Measurements from ENCODE around the gene MNS1. TPM values are rescaled to one million over a fixed set of nuclear protein-coding genes. Genes with fewer than 3 reads are reported as not detected.
A peak's percentile ranks its signal among the peaks of the same experiment; 100 is the strongest.

MNS1 gene
- total RNA-seq, 5 donors from 2014 or later (not counting 1 experiment from before 2014, with no cell fraction given), result not detected

DNA sequence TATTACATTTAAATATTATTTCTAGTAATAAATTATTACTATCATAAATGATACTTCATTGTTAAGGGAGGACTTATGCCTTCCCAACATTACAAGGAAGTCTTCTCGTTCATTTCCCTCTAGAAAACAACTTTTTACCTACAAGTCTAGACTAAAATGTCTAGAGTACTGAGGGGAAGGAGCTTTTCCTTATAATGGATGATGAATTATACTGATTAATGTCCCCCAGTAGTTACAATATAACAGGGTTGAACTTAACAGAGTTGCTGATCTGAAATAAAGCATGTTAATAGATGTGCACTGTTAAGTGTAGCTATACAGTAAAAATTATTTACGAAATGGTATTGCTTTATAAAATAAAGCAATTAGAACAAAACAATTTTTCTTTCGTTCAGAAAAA, 2.7 kb upstream of the MNS1 start:
- H3K4me1 Mint-ChIP-seq, result peaks cover 27 to 34% (median 32%) of the 10 kb centered on the region in 3 donors

DNA sequence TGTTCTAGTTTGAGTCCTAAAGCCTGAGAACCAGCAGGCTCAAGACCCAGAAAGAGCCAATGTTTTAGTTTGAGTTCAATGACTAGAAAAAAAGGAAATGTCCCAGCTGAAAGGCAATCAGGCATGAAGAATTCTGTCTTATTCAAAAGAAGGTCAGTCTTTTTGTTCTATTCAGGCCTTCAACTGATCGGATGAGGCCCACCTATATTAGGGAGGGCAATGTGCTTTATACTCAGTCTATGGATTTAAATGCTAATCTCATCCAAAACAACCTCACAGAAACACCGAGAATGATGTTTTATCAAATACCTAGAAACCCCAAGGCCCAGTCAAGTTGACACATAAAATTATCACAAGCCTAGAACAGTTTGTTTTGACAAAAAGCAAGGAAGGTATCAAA, 4.0 kb downstream of the MNS1 start:
- peaks cover 12 to 15% (median 14%) of the 10 kb centered on the region in 3 donors for H3K4me1 Mint-ChIP-seq
- peaks cover 0 to 16% of the 10 kb centered on the region in 2 experiments for H3K27me3 ChIP-seq (replicated peaks in 1 of 2; ENCODE audit: control insufficient read depth in 2 of 2, extremely low read depth in 1 of 2, insufficient read depth in 2 of 2, low read length in 1 of 2)
- no peak overlapping the region for H3K27ac Mint-ChIP-seq
- POLR2A ChIA-PET, result interaction anchor here in 1 of 2 donors (0.7 kb wide), 1 partner anchor 227 kb away, joined by 4 read pairs; no protein-coding TSS in a partner anchor
- peaks cover 0 to 3% (median 0%) of the 10 kb centered on the region in 3 donors for H3K9me3 Mint-ChIP-seq
- no peak overlapping the region for H3K27ac ChIP-seq (ENCODE audit: low read length)
- DNase-seq, result no peak
- no peak overlapping the region for H3K4me3 Mint-ChIP-seq
- CTCF ChIA-PET, result no interaction called here
- H3K36me3 Mint-ChIP-seq, result no peaks in the 10 kb centered on the region
- H3K4me1 ChIP-seq (ENCODE audit: control insufficient read depth in 1 of 2, extremely low read depth in 1 of 2, insufficient read depth in 2 of 2, low read length in 2 of 2), result peaks cover 8 to 12% of the 10 kb centered on the region in 2 experiments
- peaks cover 26 to 27% of the 10 kb centered on the region in 2 donors for H3K27me3 Mint-ChIP-seq
- no peaks in the 10 kb centered on the region for H3K36me3 ChIP-seq (ENCODE audit: control insufficient read depth in 2 of 2, extremely low read depth in 1 of 2, insufficient read depth in 1 of 2, low read length in 1 of 2)
- H3K9me3 ChIP-seq, result no peaks in the 10 kb centered on the region
- no peak overlapping the region for H3K4me3 ChIP-seq (ENCODE audit: control insufficient read depth in 1 of 2, extremely low read depth in 1 of 2, low read length in 1 of 2)
- WGBS (ENCODE audit: insufficient coverage), result no CpG with 5 or more reads among the region's 2 CpGs
- ATAC-seq (replicated peaks in 1 of 4), result no peak

More for the DNA sequence above, 2.7 kb upstream of the MNS1 start:
- Histone ChIP-seq H3K4me1 (ENCODE audit: control insufficient read depth in 1 of 2, extremely low read depth in 1 of 2, insufficient read depth in 2 of 2, low read length in 2 of 2) (peaks cover 12 to 14% of the 10 kb centered on the region in 2 experiments), H3K9me3 (no peaks in the 10 kb centered on the region), H3K27me3 (replicated peaks in 1 of 2; ENCODE audit: control insufficient read depth in 2 of 2, extremely low read depth in 1 of 2, insufficient read depth in 2 of 2, low read length in 1 of 2) (peaks cover 0 to 13% of the 10 kb centered on the region in 2 experiments), H3K4me3 (ENCODE audit: control insufficient read depth in 1 of 2, extremely low read depth in 1 of 2, low read length in 1 of 2) (no peak overlapping the region), H3K36me3 (ENCODE audit: control insufficient read depth in 2 of 2, extremely low read depth in 1 of 2, insufficient read depth in 1 of 2, low read length in 1 of 2) (no peaks in the 10 kb centered on the region), H3K27ac (ENCODE audit: low read length) (no peak overlapping the region)
- H3K36me3 Mint-ChIP-seq, result no peaks in the 10 kb centered on the region
- DNase-seq, result no peak
- H3K4me3 Mint-ChIP-seq, result peak overlapping the region in 1 of 3 donors; percentile 67
- peaks cover 16 to 21% of the 10 kb centered on the region in 2 donors for H3K27me3 Mint-ChIP-seq
- POLR2A ChIA-PET, result no interaction called here
- ATAC-seq (replicated peaks in 1 of 4), result no peak
- CTCF ChIA-PET, result no interaction called here
- 80% methylated on average over 1 of the region's 3 CpGs for WGBS (ENCODE audit: insufficient coverage)
- no peak overlapping the region for H3K27ac Mint-ChIP-seq
- no peaks in the 10 kb centered on the region for H3K9me3 Mint-ChIP-seq

DNA sequence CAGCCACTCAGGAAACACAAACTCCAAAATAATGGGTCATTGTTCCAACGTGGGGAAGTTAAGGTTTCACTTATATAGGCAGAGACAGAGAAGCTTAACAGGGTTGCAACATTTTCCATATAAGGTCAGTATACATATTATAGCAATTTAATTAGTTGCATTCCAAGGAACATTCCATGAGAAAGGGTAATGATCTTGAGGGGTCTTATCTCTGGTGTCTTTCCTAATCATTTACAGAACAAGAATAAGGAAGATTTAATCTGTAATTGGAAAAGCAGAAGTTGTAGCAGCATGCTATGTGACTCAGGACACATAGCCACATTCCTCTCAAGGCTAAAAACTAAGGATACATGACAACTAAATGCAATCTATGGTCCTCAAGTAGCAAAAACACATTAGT, 4.9 kb downstream of the MNS1 start:
- WGBS (ENCODE audit: insufficient coverage), result no CpG with 5 or more reads among the region's 1 CpG
- Mint-ChIP-seq H3K4me3 (no peak overlapping the region), H3K27ac (no peak overlapping the region), H3K36me3 (no peaks in the 10 kb centered on the region), H3K27me3 (peaks cover 20 to 22% of the 10 kb centered on the region in 2 donors), H3K4me1 (peaks cover 7 to 10% (median 8%) of the 10 kb centered on the region in 3 donors), H3K9me3 (peaks cover 0 to 3% (median 0%) of the 10 kb centered on the region in 3 donors)
- Histone ChIP-seq H3K4me3 (ENCODE audit: control insufficient read depth in 1 of 2, extremely low read depth in 1 of 2, low read length in 1 of 2) (no peak overlapping the region), H3K27me3 (replicated peaks in 1 of 2; ENCODE audit: control insufficient read depth in 2 of 2, extremely low read depth in 1 of 2, insufficient read depth in 2 of 2, low read length in 1 of 2) (peaks cover 0 to 14% of the 10 kb centered on the region in 2 experiments), H3K36me3 (ENCODE audit: control insufficient read depth in 2 of 2, extremely low read depth in 1 of 2, insufficient read depth in 1 of 2, low read length in 1 of 2) (no peaks in the 10 kb centered on the region), H3K27ac (ENCODE audit: low read length) (no peak overlapping the region), H3K4me1 (ENCODE audit: control insufficient read depth in 1 of 2, extremely low read depth in 1 of 2, insufficient read depth in 2 of 2, low read length in 2 of 2) (peaks cover 5 to 8% of the 10 kb centered on the region in 2 experiments), H3K9me3 (no peaks in the 10 kb centered on the region)
- DNase-seq (no peak), ATAC-seq (replicated peaks in 1 of 4) (no peak)
- POLR2A ChIA-PET, result no interaction called here
- CTCF ChIA-PET, result no interaction called here

DNA sequence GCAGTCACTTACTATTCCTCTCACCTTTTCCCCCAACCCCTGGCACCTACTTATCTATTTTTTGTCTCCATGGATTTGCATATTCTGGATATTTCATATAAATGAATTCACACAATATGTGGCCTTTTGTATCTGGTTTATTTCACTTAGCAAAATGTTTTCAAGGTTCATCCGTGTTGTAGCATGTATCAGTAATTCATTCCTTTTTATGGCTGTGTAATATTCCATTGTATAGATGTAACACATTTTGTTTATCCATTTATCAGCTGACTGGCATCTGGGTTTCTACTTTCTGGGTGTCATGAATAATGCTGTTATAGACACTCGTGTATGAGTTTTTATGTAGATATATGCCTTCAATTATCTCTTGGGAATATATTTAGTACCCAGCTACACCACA, 5.8 kb downstream of the MNS1 start:
- Histone ChIP-seq H3K9me3 (no peaks in the 10 kb centered on the region), H3K36me3 (ENCODE audit: control insufficient read depth in 2 of 2, extremely low read depth in 1 of 2, insufficient read depth in 1 of 2, low read length in 1 of 2) (no peaks in the 10 kb centered on the region), H3K4me3 (ENCODE audit: control insufficient read depth in 1 of 2, extremely low read depth in 1 of 2, low read length in 1 of 2) (no peak overlapping the region), H3K4me1 (ENCODE audit: control insufficient read depth in 1 of 2, extremely low read depth in 1 of 2, insufficient read depth in 2 of 2, low read length in 2 of 2) (no peaks in the 10 kb centered on the region), H3K27ac (ENCODE audit: low read length) (no peak overlapping the region), H3K27me3 (replicated peaks in 1 of 2; ENCODE audit: control insufficient read depth in 2 of 2, extremely low read depth in 1 of 2, insufficient read depth in 2 of 2, low read length in 1 of 2) (peaks cover 0 to 7% of the 10 kb centered on the region in 2 experiments)
- Mint-ChIP-seq H3K4me1 (peaks cover 0 to under 1% (median 0%) of the 10 kb centered on the region in 3 donors), H3K27me3 (peaks cover 13 to 17% of the 10 kb centered on the region in 2 donors), H3K4me3 (no peak overlapping the region), H3K9me3 (peaks cover 0 to 3% (median 0%) of the 10 kb centered on the region in 3 donors), H3K36me3 (no peaks in the 10 kb centered on the region), H3K27ac (no peak overlapping the region)
- no CpG with 5 or more reads among the region's 2 CpGs for WGBS (ENCODE audit: insufficient coverage)
- no peak for ATAC-seq (replicated peaks in 1 of 4)
- no peak for DNase-seq
- POLR2A ChIA-PET, result no interaction called here
- CTCF ChIA-PET, result no interaction called here

DNA sequence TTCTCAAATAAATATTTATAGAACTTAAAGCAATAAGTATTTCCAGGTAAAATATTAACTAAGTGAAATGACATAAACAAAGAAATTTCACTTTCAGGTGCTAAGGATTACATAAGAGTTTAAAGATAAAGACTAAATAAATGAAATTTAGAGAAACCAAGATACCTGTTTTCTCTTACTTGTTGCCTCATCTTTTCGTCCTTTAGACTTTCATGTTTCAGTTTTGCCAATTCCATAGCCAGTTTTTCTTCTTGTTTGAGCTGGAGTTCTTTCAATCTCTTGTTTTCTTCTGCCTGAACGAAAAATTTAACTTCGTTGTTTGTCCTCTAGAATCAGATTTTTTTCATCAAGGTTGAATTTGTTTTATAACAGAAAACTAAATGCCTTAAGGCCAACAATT, 8.7 kb downstream of the MNS1 start:
- no peaks in the 10 kb centered on the region for H3K9me3 ChIP-seq
- ChIA-PET CTCF (no interaction called here), POLR2A (no interaction called here)
- peaks cover 0 to 3% of the 10 kb centered on the region in 2 experiments for H3K27me3 ChIP-seq (replicated peaks in 1 of 2; ENCODE audit: control insufficient read depth in 2 of 2, extremely low read depth in 1 of 2, insufficient read depth in 2 of 2, low read length in 1 of 2)
- Mint-ChIP-seq H3K4me3 (no peak overlapping the region), H3K27ac (no peak overlapping the region), H3K36me3 (no peaks in the 10 kb centered on the region), H3K4me1 (no peaks in the 10 kb centered on the region), H3K27me3 (peaks cover 9 to 12% of the 10 kb centered on the region in 2 donors), H3K9me3 (peaks cover 0 to 3% (median 0%) of the 10 kb centered on the region in 3 donors)
- no peaks in the 10 kb centered on the region for H3K4me1 ChIP-seq (ENCODE audit: control insufficient read depth in 1 of 2, extremely low read depth in 1 of 2, insufficient read depth in 2 of 2, low read length in 2 of 2)
- no peak overlapping the region for H3K4me3 ChIP-seq (ENCODE audit: control insufficient read depth in 1 of 2, extremely low read depth in 1 of 2, low read length in 1 of 2)
- H3K27ac ChIP-seq (ENCODE audit: low read length), result no peak overlapping the region
- DNase-seq (no peak), ATAC-seq (replicated peaks in 1 of 4) (no peak)
- no CpG with 5 or more reads among the region's 3 CpGs for WGBS (ENCODE audit: insufficient coverage)
- no peaks in the 10 kb centered on the region for H3K36me3 ChIP-seq (ENCODE audit: control insufficient read depth in 2 of 2, extremely low read depth in 1 of 2, insufficient read depth in 1 of 2, low read length in 1 of 2)

DNA sequence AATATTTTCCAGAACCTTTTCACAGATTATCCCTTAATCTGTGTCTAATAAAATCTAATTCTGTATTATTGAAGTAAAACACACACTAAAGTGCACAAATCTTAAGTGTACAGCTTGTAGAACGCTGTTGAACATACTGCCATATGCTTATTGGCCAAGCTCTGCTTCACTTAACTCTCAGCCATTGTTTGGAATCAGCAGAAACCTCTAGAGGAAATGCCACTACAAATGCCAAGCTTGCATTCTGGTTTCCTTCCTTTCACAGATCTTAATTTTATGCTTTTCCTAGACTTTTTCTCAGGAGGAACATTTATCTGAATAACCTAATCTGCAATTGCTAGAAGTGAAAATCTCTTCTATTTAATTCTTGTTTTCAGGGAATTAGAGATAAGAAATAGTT, 10.1 kb downstream of the MNS1 start:
- Mint-ChIP-seq H3K4me1 (no peaks in the 10 kb centered on the region), H3K36me3 (no peaks in the 10 kb centered on the region), H3K9me3 (peaks cover 0 to 3% (median 0%) of the 10 kb centered on the region in 3 donors), H3K27me3 (peaks cover 10 to 12% of the 10 kb centered on the region in 2 donors), H3K4me3 (no peak overlapping the region), H3K27ac (no peak overlapping the region)
- Histone ChIP-seq H3K4me3 (ENCODE audit: control insufficient read depth in 1 of 2, extremely low read depth in 1 of 2, low read length in 1 of 2) (no peak overlapping the region), H3K27me3 (replicated peaks in 1 of 2; ENCODE audit: control insufficient read depth in 2 of 2, extremely low read depth in 1 of 2, insufficient read depth in 2 of 2, low read length in 1 of 2) (peaks cover 0 to 3% of the 10 kb centered on the region in 2 experiments), H3K4me1 (ENCODE audit: control insufficient read depth in 1 of 2, extremely low read depth in 1 of 2, insufficient read depth in 2 of 2, low read length in 2 of 2) (no peaks in the 10 kb centered on the region), H3K9me3 (no peaks in the 10 kb centered on the region), H3K27ac (ENCODE audit: low read length) (no peak overlapping the region), H3K36me3 (ENCODE audit: control insufficient read depth in 2 of 2, extremely low read depth in 1 of 2, insufficient read depth in 1 of 2, low read length in 1 of 2) (no peaks in the 10 kb centered on the region)
- ATAC-seq (replicated peaks in 1 of 4) (no peak), DNase-seq (no peak)
- WGBS (ENCODE audit: insufficient coverage), result 67% methylated on average over 1 of the region's 1 CpG
- ChIA-PET POLR2A (interaction anchor here in 1 of 2 donors (0.8 kb wide), 1 partner anchor 837 kb away, joined by 5 read pairs; no protein-coding TSS in a partner anchor), CTCF (interaction anchor here in 1 of 2 donors (0.7 kb wide), 2 partner anchors 10 to 90 kb away, joined by 3 read pairs; no protein-coding TSS in a partner anchor)

Data from T-cell (primary cell).